Right lobe of liver (tissue), 4 donors: ENCODE measurements around the gene PARM1.

Experiments used
- POLR2A ChIP-seq: fragments of 450-650 bp; IDR thresholded peaks from one replicate; pipeline ENCODE4 v1.6.1; 2017; ENCODE audit warnings: antibody characterized with exemption, mild to moderate bottlenecking
- TF ChIP-seq, protein P1 (sequence below), 4 donors: fragments of 200-600 bp in 3 of 4; fragments of 450-650 bp in 1 of 4; IDR thresholded peaks; one replicate each; pipeline versions ENCODE4 v1.5.1 to v1.8.0; 2016 to 2022; ENCODE audit warnings: antibody characterized with exemption in 4 of 4, mild to moderate bottlenecking in 2 of 4
- donor health status: DM: no; HTN: no; CAD: no.
- donor health status: DM: no; HTN: no; CAD: no.
- donor health status: DM: no; HTN: yes; CAD: no.

DNA sequence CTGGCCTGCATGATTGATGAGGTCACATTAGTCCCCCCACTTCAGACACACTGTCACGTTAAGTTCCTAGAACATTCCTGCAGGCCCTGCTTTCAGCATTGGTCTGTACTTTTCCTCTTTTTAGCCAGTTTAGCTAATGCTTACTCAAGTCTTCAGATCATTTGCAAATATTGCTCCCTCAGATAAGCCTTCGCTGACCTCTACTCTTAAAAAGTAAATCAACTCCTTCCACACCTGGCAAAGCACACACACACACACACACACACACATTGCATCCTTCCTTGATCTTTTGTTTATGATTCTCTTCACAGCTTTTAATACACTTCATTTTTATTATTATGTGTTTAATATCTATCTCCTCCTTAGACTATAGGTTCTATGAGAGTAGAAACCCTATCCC is 31.4 kb downstream of the PARM1 start:
- TF ChIP-seq, protein P1, sequence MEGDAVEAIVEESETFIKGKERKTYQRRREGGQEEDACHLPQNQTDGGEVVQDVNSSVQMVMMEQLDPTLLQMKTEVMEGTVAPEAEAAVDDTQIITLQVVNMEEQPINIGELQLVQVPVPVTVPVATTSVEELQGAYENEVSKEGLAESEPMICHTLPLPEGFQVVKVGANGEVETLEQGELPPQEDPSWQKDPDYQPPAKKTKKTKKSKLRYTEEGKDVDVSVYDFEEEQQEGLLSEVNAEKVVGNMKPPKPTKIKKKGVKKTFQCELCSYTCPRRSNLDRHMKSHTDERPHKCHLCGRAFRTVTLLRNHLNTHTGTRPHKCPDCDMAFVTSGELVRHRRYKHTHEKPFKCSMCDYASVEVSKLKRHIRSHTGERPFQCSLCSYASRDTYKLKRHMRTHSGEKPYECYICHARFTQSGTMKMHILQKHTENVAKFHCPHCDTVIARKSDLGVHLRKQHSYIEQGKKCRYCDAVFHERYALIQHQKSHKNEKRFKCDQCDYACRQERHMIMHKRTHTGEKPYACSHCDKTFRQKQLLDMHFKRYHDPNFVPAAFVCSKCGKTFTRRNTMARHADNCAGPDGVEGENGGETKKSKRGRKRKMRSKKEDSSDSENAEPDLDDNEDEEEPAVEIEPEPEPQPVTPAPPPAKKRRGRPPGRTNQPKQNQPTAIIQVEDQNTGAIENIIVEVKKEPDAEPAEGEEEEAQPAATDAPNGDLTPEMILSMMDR (IDR thresholded peaks at IDR 0.05), result no peak
- TF ChIP-seq POLR2A, result no peak
